Measurements from ENCODE around the gene KRABD2.

The KRABD2 gene

DNA sequence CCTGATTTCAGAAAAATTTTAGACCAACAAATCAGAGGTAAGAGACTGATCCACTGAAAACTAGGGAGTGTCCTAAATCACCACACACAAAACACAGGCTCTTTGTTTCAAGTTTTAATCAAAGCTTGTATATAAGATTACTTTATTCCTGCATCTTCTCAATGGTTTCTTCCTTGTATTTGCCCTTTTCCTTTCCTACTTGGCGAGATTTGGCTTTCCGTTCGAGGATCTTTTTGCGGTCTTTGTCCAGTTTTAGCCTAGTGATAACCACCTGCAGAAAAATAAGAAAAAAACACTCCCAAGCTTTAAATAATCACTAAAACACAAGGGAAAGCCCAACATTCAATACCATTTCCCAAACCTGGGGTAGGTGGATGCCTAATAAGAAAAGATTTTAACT is 918 bp upstream of the KRABD2 start:
- Histone ChIP-seq H3K9me3 (ENCODE audit: control insufficient read depth in 4 of 4, low read length in 3 of 4) (no peaks in the 10 kb centered on the region), H3K9ac (ENCODE audit: low read depth in 1 of 2, low read length in 2 of 2) (no peak overlapping the region), H3K36me3 (ENCODE audit: control insufficient read depth in 4 of 4, insufficient read depth in 3 of 4, low read depth in 1 of 4, low read length in 3 of 4) (peaks cover 12 to 39% (median 33%) of the 10 kb centered on the region in 4 donors), H3K4me1 (ENCODE audit: control insufficient read depth in 4 of 4, insufficient read depth in 4 of 4, low read length in 3 of 4) (peaks cover 7 to 46% (median 38%) of the 10 kb centered on the region in 4 donors), H3K4me3 (ENCODE audit: low read depth in 1 of 3, low read length in 3 of 3) (no peak overlapping the region), H3K27me3 (ENCODE audit: control insufficient read depth in 4 of 4, insufficient read depth in 4 of 4, low read length in 3 of 4) (no peaks in the 10 kb centered on the region), H3K27ac (ENCODE audit: low read depth in 1 of 2, low read length in 2 of 2) (no peak overlapping the region)
- TF ChIP-seq FOXA2 (IDR thresholded peaks at IDR 0.05) = no peak
- TF ChIP-seq, protein P1, sequence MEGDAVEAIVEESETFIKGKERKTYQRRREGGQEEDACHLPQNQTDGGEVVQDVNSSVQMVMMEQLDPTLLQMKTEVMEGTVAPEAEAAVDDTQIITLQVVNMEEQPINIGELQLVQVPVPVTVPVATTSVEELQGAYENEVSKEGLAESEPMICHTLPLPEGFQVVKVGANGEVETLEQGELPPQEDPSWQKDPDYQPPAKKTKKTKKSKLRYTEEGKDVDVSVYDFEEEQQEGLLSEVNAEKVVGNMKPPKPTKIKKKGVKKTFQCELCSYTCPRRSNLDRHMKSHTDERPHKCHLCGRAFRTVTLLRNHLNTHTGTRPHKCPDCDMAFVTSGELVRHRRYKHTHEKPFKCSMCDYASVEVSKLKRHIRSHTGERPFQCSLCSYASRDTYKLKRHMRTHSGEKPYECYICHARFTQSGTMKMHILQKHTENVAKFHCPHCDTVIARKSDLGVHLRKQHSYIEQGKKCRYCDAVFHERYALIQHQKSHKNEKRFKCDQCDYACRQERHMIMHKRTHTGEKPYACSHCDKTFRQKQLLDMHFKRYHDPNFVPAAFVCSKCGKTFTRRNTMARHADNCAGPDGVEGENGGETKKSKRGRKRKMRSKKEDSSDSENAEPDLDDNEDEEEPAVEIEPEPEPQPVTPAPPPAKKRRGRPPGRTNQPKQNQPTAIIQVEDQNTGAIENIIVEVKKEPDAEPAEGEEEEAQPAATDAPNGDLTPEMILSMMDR (IDR thresholded peaks at IDR 0.05; ENCODE audit: low read depth, low read length, missing input control) = no peak
- TF ChIP-seq NR2F2 (IDR thresholded peaks at IDR 0.05) = no peak
- TF ChIP-seq RXRA (IDR thresholded peaks at IDR 0.05) = no peak
- TF ChIP-seq SP1 (IDR thresholded peaks at IDR 0.05) = no peak
- TF ChIP-seq, protein P2, sequence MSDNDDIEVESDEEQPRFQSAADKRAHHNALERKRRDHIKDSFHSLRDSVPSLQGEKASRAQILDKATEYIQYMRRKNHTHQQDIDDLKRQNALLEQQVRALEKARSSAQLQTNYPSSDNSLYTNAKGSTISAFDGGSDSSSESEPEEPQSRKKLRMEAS (IDR thresholded peaks at IDR 0.05) = no peak
- TF ChIP-seq, protein P3, sequence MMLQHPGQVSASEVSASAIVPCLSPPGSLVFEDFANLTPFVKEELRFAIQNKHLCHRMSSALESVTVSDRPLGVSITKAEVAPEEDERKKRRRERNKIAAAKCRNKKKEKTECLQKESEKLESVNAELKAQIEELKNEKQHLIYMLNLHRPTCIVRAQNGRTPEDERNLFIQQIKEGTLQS (IDR thresholded peaks at IDR 0.05) = no peak
- no peak for TF ChIP-seq GABPA (IDR thresholded peaks at IDR 0.05 in 1 of 2, conservative IDR thresholded peaks at IDR 0.05 in 1 of 2)
- TF ChIP-seq, protein P4, sequence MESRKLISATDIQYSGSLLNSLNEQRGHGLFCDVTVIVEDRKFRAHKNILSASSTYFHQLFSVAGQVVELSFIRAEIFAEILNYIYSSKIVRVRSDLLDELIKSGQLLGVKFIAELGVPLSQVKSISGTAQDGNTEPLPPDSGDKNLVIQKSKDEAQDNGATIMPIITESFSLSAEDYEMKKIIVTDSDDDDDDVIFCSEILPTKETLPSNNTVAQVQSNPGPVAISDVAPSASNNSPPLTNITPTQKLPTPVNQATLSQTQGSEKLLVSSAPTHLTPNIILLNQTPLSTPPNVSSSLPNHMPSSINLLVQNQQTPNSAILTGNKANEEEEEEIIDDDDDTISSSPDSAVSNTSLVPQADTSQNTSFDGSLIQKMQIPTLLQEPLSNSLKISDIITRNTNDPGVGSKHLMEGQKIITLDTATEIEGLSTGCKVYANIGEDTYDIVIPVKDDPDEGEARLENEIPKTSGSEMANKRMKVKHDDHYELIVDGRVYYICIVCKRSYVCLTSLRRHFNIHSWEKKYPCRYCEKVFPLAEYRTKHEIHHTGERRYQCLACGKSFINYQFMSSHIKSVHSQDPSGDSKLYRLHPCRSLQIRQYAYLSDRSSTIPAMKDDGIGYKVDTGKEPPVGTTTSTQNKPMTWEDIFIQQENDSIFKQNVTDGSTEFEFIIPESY (IDR thresholded peaks at IDR 0.05) = no peak
- TF ChIP-seq, protein P5, sequence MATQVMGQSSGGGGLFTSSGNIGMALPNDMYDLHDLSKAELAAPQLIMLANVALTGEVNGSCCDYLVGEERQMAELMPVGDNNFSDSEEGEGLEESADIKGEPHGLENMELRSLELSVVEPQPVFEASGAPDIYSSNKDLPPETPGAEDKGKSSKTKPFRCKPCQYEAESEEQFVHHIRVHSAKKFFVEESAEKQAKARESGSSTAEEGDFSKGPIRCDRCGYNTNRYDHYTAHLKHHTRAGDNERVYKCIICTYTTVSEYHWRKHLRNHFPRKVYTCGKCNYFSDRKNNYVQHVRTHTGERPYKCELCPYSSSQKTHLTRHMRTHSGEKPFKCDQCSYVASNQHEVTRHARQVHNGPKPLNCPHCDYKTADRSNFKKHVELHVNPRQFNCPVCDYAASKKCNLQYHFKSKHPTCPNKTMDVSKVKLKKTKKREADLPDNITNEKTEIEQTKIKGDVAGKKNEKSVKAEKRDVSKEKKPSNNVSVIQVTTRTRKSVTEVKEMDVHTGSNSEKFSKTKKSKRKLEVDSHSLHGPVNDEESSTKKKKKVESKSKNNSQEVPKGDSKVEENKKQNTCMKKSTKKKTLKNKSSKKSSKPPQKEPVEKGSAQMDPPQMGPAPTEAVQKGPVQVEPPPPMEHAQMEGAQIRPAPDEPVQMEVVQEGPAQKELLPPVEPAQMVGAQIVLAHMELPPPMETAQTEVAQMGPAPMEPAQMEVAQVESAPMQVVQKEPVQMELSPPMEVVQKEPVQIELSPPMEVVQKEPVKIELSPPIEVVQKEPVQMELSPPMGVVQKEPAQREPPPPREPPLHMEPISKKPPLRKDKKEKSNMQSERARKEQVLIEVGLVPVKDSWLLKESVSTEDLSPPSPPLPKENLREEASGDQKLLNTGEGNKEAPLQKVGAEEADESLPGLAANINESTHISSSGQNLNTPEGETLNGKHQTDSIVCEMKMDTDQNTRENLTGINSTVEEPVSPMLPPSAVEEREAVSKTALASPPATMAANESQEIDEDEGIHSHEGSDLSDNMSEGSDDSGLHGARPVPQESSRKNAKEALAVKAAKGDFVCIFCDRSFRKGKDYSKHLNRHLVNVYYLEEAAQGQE (IDR thresholded peaks at IDR 0.05) = no peak
- TF ChIP-seq YY1 (IDR thresholded peaks at IDR 0.05) = no peak
- no peak for TF ChIP-seq EGR1 (IDR thresholded peaks at IDR 0.05; ENCODE audit: low read depth in 2 of 2)
- TF ChIP-seq HNF4A (conservative IDR thresholded peaks at IDR 0.05) = no peak
- no peak for TF ChIP-seq RAD21 (IDR thresholded peaks at IDR 0.05)
- no peak for TF ChIP-seq JUND (IDR thresholded peaks at IDR 0.05)
- TF ChIP-seq TAF1 (conservative IDR thresholded peaks at IDR 0.05) = no peak
- WGBS = 93% methylated on average over 4 of the region's 4 CpGs
- no peak for DNase-seq (ENCODE audit: low spot score)

All from liver (tissue), 8 donors.